Transverse colon (tissue), 4 donors: ENCODE results near the gene TMBIM6. TPM values are rescaled to one million over a fixed set of nuclear protein-coding genes. Genes with fewer than 3 reads are reported as not detected.
A peak's percentile ranks its signal among the peaks of the same experiment; 100 is the strongest.
"Not testable (repeated sequence)": the region's sequence is repeated elsewhere in the genome, so short reads cannot be mapped to it uniquely, and the experiment has no call there.

ENCODE experiments used
- DNase-seq: peaks from one replicate; pipeline ENCODE4 v3.0.0-alpha.2; 2019
- H3K27ac ChIP-seq, 4 donors: fragments of 200-600 bp; sonication (generic); 2 replicates each; pipeline ENCODE4 v1.5.1; 2016 to 2018; ENCODE audit warnings: inconsistent platforms in 4 of 4
- H3K27me3 ChIP-seq: fragments of 200-600 bp; sonication (generic); 2 replicates; pipeline ENCODE4 v1.5.1; 2017; ENCODE audit warnings: inconsistent platforms
- H3K36me3 ChIP-seq, 4 donors: fragments of 200-600 bp; sonication (generic); 2 replicates each; pipeline ENCODE4 v1.5.1; 2017 to 2019; ENCODE audit warnings: inconsistent platforms in 4 of 4
- H3K4me1 ChIP-seq, 4 donors: fragments of 200-600 bp; sonication (generic); 2 replicates each; pipeline ENCODE4 v1.5.1; 2017 to 2020; ENCODE audit warnings: inconsistent platforms in 4 of 4
- H3K4me3 ChIP-seq, 4 donors: fragments of 200-600 bp; sonication (generic); 1 replicate in 1 of 4; 2 replicates in 3 of 4; pipeline versions ENCODE4 v1.5.1 to v1.6.1; 2017 to 2019; ENCODE audit warnings: inconsistent platforms in 4 of 4
- H3K9me3 ChIP-seq, 2 donors: fragments of 200-600 bp; sonication (generic); 2 replicates each; pipeline ENCODE4 v1.5.1; 2017 to 2019; ENCODE audit warnings: inconsistent platforms in 2 of 2
- EP300 ChIP-seq: sonication (generic); formaldehyde crosslinking; IDR thresholded peaks from one replicate; pipeline ENCODE4 v1.6.1; 2017; ENCODE audit warnings: antibody characterized with exemption, low read depth
- POLR2A ChIP-seq: fragments of 450-650 bp; IDR thresholded peaks from one replicate; pipeline ENCODE4 v1.6.1; 2016; ENCODE audit warnings: antibody characterized with exemption, mild to moderate bottlenecking, moderate library complexity
- POLR2AphosphoS5 ChIP-seq, 3 donors: sonication (generic); formaldehyde crosslinking; IDR thresholded peaks; one replicate each; pipeline ENCODE4 v1.6.1; 2016; ENCODE audit warnings: antibody characterized with exemption in 3 of 3
- WGBS, 2 donors: methylation state at CpG; one replicate each; pipeline ENCODE4 v1.1.5; 2018; ENCODE audit warnings: low coverage in 1 of 2; 5-methylcytosine and 5-hydroxymethylcytosine counted together
- in situ Hi-C, 4 donors: fragments of 200-750 bp; cut with MboI; loops; one replicate each; pipeline versions ENCODE4 v1.15.0 to v1.15.1; 2017; ENCODE audit warnings: low sequenced_read_pairs in 3 of 4, low pct_ligation_motif_present in 1 of 4, low pct_unique_long_range_greater_than_20kb in 1 of 4
- intact Hi-C: fragments of 100-400 bp; cut with DNase I; formaldehyde crosslinking; loops from one replicate; pipeline ENCODE4 v1.15.1; 2023; ENCODE audit warnings: low total_unique reads
- total RNA-seq, 4 donors: library from RNA; depleted of rRNA; stranded (reverse); fragments of >200 nt; gene quantifications; one replicate each; pipeline ENCODE4 v1.1.0, GENCODE V29; 2016
- TF ChIP-seq, protein P1 (sequence below), 5 experiments: fragments of 200-600 bp in 3 of 5; fragments of 450-650 bp in 2 of 5; sonication (generic) in 3 of 5; IDR thresholded peaks; 1 replicate in 2 of 5; 2 replicates in 3 of 5; pipeline ENCODE4 v1.5.1; 2016 to 2017; ENCODE audit warnings: antibody characterized with exemption in 5 of 5, inconsistent platforms in 3 of 5, mild to moderate bottlenecking in 2 of 5, moderate library complexity in 1 of 5

Gene TMBIM6
- total RNA-seq, 4 donors from 2014 or later = 234 to 709 (median 558) TPM

DNA sequence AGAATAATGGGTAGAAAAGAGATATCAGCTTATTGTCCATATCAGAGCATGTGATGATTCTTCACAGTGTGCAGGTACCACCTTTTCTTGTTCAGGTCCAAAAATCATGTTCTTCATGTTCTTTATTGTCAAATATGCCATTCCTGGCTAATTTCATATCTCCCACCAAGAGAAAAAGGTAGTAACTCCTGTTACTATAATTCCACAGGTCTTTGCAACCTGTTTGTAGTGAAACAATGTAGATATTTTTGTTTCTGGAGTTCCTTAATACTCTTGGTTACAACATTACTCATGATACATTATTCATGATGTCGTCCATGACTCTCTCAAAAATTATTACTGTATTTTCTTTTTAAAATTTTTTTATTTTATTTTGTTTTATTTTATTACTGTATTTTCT, 11.3 kb upstream of the TMBIM6 start:
- no peak overlapping the region for H3K27ac ChIP-seq
- DNase-seq = no peak
- H3K4me3 ChIP-seq = no peak overlapping the region
- no peaks in the 10 kb centered on the region for H3K9me3 ChIP-seq
- no peak for TF ChIP-seq POLR2AphosphoS5 (IDR thresholded peaks at IDR 0.05)
- TF ChIP-seq, protein P1, sequence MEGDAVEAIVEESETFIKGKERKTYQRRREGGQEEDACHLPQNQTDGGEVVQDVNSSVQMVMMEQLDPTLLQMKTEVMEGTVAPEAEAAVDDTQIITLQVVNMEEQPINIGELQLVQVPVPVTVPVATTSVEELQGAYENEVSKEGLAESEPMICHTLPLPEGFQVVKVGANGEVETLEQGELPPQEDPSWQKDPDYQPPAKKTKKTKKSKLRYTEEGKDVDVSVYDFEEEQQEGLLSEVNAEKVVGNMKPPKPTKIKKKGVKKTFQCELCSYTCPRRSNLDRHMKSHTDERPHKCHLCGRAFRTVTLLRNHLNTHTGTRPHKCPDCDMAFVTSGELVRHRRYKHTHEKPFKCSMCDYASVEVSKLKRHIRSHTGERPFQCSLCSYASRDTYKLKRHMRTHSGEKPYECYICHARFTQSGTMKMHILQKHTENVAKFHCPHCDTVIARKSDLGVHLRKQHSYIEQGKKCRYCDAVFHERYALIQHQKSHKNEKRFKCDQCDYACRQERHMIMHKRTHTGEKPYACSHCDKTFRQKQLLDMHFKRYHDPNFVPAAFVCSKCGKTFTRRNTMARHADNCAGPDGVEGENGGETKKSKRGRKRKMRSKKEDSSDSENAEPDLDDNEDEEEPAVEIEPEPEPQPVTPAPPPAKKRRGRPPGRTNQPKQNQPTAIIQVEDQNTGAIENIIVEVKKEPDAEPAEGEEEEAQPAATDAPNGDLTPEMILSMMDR (IDR thresholded peaks at IDR 0.05) = no peak
- intact Hi-C loops (no loop called here), in situ Hi-C loops (no loop called here)
- no peaks in the 10 kb centered on the region for H3K36me3 ChIP-seq
- H3K27me3 ChIP-seq = peaks cover 15% of the 10 kb centered on the region
- WGBS, 2 donors = 72 to 100% methylated on average over 1 of the region's 1 CpG
- H3K4me1 ChIP-seq = no peaks in the 10 kb centered on the region

DNA sequence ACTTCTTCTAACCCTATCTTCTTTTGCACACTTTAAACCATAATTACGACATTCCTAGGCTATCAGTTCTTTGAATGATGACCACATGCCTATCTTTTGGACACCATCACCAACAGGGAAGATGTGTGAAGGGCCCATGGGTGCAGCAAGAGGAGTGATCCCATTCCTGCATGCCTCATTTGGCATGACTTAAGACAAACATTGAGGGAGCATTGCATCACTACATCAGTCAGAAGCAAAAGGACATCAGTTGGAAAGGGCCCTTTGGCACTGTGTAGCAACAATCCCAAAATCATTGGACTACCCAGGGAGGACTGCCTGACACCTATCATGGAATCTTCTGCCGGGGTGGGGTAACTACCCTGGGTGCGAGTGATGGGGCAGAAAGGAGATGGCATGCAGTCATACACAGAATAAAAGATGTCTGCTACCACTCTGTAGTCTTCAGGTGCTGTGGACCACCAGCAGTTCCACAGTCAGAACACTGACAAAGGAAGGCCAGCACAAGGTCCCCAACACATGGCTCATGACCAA, 10.7 kb upstream of the TMBIM6 start:
- in situ Hi-C loops = no loop called here
- peaks cover 9% of the 10 kb centered on the region for H3K27me3 ChIP-seq
- H3K36me3 ChIP-seq = no peaks in the 10 kb centered on the region
- H3K4me1 ChIP-seq = no peaks in the 10 kb centered on the region
- H3K9me3 ChIP-seq = no peaks in the 10 kb centered on the region
- no peak overlapping the region for H3K27ac ChIP-seq
- intact Hi-C loops = no loop called here
- WGBS, 2 donors = 60 to 90% methylated on average over 1 to 3 of the region's 3 CpGs
- TF ChIP-seq, protein P1 (IDR thresholded peaks at IDR 0.05) = no peak
- TF ChIP-seq POLR2A = no peak
- no peak for TF ChIP-seq POLR2AphosphoS5 (IDR thresholded peaks at IDR 0.05)
- no peak for TF ChIP-seq EP300
- no peak for DNase-seq
- no peak overlapping the region for H3K4me3 ChIP-seq

DNA sequence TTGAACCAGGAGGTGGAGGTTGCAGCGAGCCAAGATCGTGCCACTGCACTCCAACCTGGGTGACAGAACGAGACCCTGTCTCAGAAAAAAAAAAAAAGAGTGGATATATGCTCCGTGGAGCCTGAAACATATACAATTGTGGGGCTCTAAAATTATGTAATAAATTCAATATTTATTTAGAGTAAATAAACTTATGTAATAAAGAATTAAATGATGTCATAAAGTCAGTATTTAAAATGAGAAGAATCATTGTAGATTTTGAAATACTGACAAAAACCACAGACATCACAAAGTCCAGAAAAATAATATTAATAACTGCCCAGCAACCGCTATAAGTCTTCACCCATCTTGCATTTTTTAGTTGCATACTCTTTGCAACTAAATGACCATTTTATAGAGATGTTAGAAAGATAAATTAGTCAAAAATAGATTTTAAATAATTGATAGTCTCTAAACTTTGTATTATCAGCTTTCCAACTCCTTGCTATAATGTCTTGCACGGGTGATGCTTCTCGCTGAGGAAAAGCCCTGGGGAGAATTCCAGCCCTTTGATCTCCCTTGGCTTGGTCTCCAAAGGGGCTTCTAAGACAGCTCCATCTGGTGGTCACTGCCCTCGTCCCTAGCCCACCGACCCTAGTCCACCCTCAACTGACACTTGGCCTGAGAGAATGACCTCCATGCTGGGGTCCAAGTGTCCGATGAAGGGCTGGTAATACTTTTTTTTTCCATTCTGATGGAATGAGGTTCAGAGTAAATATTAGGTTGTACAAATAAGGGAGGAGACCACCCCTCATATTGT, 7.9 kb upstream of the TMBIM6 start:
- Histone ChIP-seq H3K36me3 (no peaks in the 10 kb centered on the region), H3K4me3 (no peak overlapping the region), H3K4me1 (no peaks in the 10 kb centered on the region), H3K27me3 (no peaks in the 10 kb centered on the region), H3K27ac (no peak overlapping the region), H3K9me3 (no peaks in the 10 kb centered on the region)
- TF ChIP-seq POLR2A = no peak
- TF ChIP-seq, protein P1 (IDR thresholded peaks at IDR 0.05) = no peak
- TF ChIP-seq EP300 = no peak
- TF ChIP-seq POLR2AphosphoS5 (IDR thresholded peaks at IDR 0.05) = no peak
- in situ Hi-C loops = no loop called here
- DNase-seq = no peak
- intact Hi-C loops = no loop called here
- 78 to 81% methylated on average over 7 to 10 of the region's 10 CpGs for WGBS, 2 donors

DNA sequence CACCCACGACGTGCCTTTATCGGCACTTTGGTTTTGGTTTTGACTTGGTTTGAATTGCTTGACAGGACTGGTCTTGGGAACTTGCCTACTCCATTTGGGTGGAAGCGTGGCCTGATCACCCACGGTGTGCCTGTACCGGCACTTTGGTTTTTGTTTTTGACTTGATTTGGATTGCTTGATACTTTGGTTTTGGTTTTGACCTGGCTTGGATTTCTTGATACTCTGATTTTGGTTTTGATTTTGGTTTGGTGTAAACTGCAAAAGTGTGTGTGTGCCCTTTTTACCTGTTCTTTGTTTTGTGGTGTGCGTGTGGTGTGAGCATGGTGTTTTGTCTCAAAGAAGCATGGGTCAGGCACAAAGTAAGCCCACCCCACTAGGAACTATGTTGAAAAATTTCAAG, 6.5 kb upstream of the TMBIM6 start:
- in situ Hi-C loops, H3K4me1 ChIP-seq, DNase-seq, H3K36me3 ChIP-seq, H3K27me3 ChIP-seq, H3K9me3 ChIP-seq, H3K4me3 ChIP-seq, intact Hi-C loops, H3K27ac ChIP-seq: not testable (repeated sequence)
- 96% methylated on average over 7 of the region's 7 CpGs; no CpG with 5 or more reads in 1 of the 2 donors for WGBS, 2 donors

DNA sequence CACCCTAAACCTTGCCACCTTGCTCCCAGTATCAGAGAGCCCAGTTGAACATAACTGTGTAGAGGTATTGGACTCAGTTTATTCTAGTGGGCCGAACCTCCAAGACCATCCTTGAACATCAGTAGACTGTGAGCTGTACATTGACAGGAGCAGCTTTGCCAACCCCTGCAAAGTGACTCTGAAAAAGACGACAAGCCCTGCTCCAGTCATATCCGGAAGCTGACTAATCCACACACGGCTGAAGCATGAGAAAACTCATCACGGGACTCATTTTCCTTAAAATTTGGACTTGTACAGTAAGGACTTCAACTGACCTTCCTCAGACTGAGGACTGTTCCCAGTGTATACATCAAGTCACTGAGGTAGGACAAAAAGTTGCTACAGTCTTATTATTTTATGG, 2.6 kb upstream of the TMBIM6 start:
- not testable (repeated sequence) for H3K27me3 ChIP-seq
- WGBS, 2 donors = 90% methylated on average over 5 of the region's 5 CpGs; no CpG with 5 or more reads in 1 of the 2 donors

DNA sequence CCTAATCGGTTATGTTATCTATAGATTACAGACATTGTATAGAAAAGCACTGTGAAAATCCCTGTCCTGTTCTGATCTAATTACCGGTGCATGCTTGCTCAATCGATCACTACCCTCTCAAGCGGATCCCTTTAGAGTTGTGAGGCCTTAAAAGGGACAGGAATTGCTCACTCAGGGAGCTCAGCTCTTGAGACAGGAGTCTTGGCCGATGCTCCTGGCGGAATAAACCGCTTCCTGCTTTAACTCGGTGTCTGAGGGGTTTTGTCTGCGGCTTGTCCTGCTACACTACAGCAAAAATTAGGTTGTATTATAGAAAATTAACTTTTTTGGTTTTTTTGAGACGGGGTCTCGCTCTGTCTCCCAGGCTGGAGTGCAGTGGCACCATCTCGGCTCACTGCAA, 1.1 kb upstream of the TMBIM6 start:
- DNase-seq, H3K36me3 ChIP-seq, in situ Hi-C loops, intact Hi-C loops, H3K4me3 ChIP-seq, H3K9me3 ChIP-seq, H3K27me3 ChIP-seq: not testable (repeated sequence)
- Histone ChIP-seq H3K27ac (peak overlapping the region in 1 of 4 donors; percentile 96), H3K4me1 (peaks cover 19 to 35% (median 29%) of the 10 kb centered on the region in 4 donors)
- WGBS, 2 donors = 81 to 90% methylated on average over 9 to 12 of the region's 12 CpGs

More for the DNA sequence above, 2.6 kb upstream of the TMBIM6 start:
- H3K27ac ChIP-seq, in situ Hi-C loops, DNase-seq, intact Hi-C loops, H3K9me3 ChIP-seq, H3K4me3 ChIP-seq, H3K36me3 ChIP-seq: not testable (repeated sequence)
- H3K4me1 ChIP-seq = peaks cover 11 to 20% (median 16%) of the 10 kb centered on the region in 4 donors
